ENCODE results near the gene SLC66A2. TPM values are rescaled to one million over a fixed set of nuclear protein-coding genes. Genes with fewer than 3 reads are reported as not detected.

Gene SLC66A2
- total and polyA plus RNA-seq, 10 of the 15 experiments (the other 5 are each of a cell fraction or from before 2014, with no cell fraction given) = 0.69 to 42.5 (median 14.8) TPM

GRCh38 chr18:79927607-79928562, 23.6 kb downstream of the SLC66A2 start:
- ATAC-seq (no peak), FAIRE-seq (no peak), DNase-seq (ENCODE audit: low read depth, low spot score) (no peak)
- Histone ChIP-seq H3K4me3 (no peak overlapping the region), H3K27me3 (replicated peaks in 1 of 2; ENCODE audit: control insufficient read depth in 2 of 2, insufficient read depth in 2 of 2, low read length in 1 of 2) (no peaks in the 10 kb centered on the region), H3K9ac (ENCODE audit: control insufficient read depth, insufficient read depth, low read length) (no peak overlapping the region), H3K9me3 (replicated peaks; ENCODE audit: control insufficient read depth, insufficient read depth, low read length) (peaks cover 27% of the 10 kb centered on the region), H3K36me3 (ENCODE audit: control insufficient read depth in 2 of 2, insufficient read depth in 2 of 2, low read length in 1 of 2) (peaks cover 7 to 12% of the 10 kb centered on the region in 2 experiments), H3K27ac (ENCODE audit: control insufficient read depth, insufficient read depth) (no peak overlapping the region), H3K4me1 (ENCODE audit: control insufficient read depth, insufficient read depth, low read length) (no peaks in the 10 kb centered on the region), H2AFZ (ENCODE audit: control insufficient read depth, low read depth, low read length) (no peak overlapping the region), H3K79me2 (ENCODE audit: control insufficient read depth, insufficient read depth, low read length) (peaks cover 3% of the 10 kb centered on the region), H4K20me1 (ENCODE audit: control insufficient read depth, insufficient read depth) (no peaks in the 10 kb centered on the region), H3K4me2 (ENCODE audit: control insufficient read depth, insufficient read depth) (no peak overlapping the region)
- RAD21 ChIA-PET (ENCODE audit: unreplicated experiment) = no interaction called here
- BruUV-seq (replicated peaks) = no TSS peak
- POLR2A ChIA-PET = no interaction called here
- CTCF ChIA-PET = no interaction called here
- intact Hi-C loops (cut with micrococcal nuclease; ENCODE audit: unreplicated experiment) (no loop called here), in situ Hi-C loops (cut with MboI) (no loop called here)
- WGBS (ENCODE audit: insufficient coverage, insufficient replicate concordance, low lambda C conversion rate, missing lambda C conversion rate) = 95% methylated on average over 25 of the region's 25 CpGs
- SMC1A ChIA-PET (ENCODE audit: uncharacterized antibody, unreplicated experiment) = no interaction called here
- TF ChIP-seq NFXL1 (IDR thresholded peaks at IDR 0.05; ENCODE audit: borderline replicate concordance) (no peak), CBX5 (IDR thresholded peaks at IDR 0.05; ENCODE audit: low read depth) (no peak), REST (IDR thresholded peaks at IDR 0.05; ENCODE audit: low read depth, low read length) (no peak), YBX1 (IDR thresholded peaks at IDR 0.05) (no peak), POU2F2 (IDR thresholded peaks at IDR 0.05; ENCODE audit: borderline replicate concordance, low read depth, low read length) (no peak), RBBP5 (conservative IDR thresholded peaks at IDR 0.05) (no peak), CREB1 (IDR thresholded peaks at IDR 0.05; ENCODE audit: low read depth) (no peak), ASH2L (IDR thresholded peaks at IDR 0.05; ENCODE audit: borderline replicate concordance, low read depth) (no peak), RAD21 (IDR thresholded peaks at IDR 0.05; ENCODE audit: insufficient read depth, low read depth, low read length) (no peak), SMC3 (IDR thresholded peaks at IDR 0.05; ENCODE audit: borderline replicate concordance, low read length) (no peak), FOS (IDR thresholded peaks at IDR 0.05; ENCODE audit: borderline replicate concordance, extremely low read depth, insufficient read length) (no peak), KLF5 (IDR thresholded peaks at IDR 0.05; ENCODE audit: partially characterized antibody) (no peak), GABPA (IDR thresholded peaks at IDR 0.05; ENCODE audit: low read depth) (no peak), BRCA1 (IDR thresholded peaks at IDR 0.05; ENCODE audit: low read depth, low read length) (no peak), BHLHE40 (IDR thresholded peaks at IDR 0.05; ENCODE audit: borderline replicate concordance in 1 of 2, low read depth in 2 of 2, low read length in 1 of 2) (no peak), POLR2A (IDR thresholded peaks at IDR 0.05; ENCODE audit: low read depth, low read length) (no peak), ESRRA (IDR thresholded peaks at IDR 0.05; ENCODE audit: low read length) (no peak)
- TF ChIP-seq, protein P1, sequence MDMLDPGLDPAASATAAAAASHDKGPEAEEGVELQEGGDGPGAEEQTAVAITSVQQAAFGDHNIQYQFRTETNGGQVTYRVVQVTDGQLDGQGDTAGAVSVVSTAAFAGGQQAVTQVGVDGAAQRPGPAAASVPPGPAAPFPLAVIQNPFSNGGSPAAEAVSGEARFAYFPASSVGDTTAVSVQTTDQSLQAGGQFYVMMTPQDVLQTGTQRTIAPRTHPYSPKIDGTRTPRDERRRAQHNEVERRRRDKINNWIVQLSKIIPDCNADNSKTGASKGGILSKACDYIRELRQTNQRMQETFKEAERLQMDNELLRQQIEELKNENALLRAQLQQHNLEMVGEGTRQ (IDR thresholded peaks at IDR 0.05; ENCODE audit: borderline replicate concordance, low read depth, low read length) = no peak
- TF ChIP-seq, protein P2, sequence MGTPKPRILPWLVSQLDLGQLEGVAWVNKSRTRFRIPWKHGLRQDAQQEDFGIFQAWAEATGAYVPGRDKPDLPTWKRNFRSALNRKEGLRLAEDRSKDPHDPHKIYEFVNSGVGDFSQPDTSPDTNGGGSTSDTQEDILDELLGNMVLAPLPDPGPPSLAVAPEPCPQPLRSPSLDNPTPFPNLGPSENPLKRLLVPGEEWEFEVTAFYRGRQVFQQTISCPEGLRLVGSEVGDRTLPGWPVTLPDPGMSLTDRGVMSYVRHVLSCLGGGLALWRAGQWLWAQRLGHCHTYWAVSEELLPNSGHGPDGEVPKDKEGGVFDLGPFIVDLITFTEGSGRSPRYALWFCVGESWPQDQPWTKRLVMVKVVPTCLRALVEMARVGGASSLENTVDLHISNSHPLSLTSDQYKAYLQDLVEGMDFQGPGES (IDR thresholded peaks at IDR 0.05) = no peak

All from GM12878 (cell line).